Measurements from ENCODE around the gene BCKDK. TPM values are rescaled to one million over a fixed set of nuclear protein-coding genes. Genes with fewer than 3 reads are reported as not detected.

BCKDK gene
- total RNA-seq, 1 experiment from 2014 or later, result 57.0 TPM

- no peak overlapping the region for H3K4me3 Mint-ChIP-seq
- no peak overlapping the region for H3K56ac ChIP-seq (ENCODE audit: insufficient read length, low read depth, low read length)
- H3K27me3 Mint-ChIP-seq (ENCODE audit: low read depth), result peaks cover 12% of the 10 kb centered on the region
- H3K79me1 ChIP-seq (ENCODE audit: insufficient read depth, low read depth, low read length, poor library complexity, severe bottlenecking), result no peaks in the 10 kb centered on the region
- H3K14ac ChIP-seq (ENCODE audit: insufficient read depth, low read length), result no peak overlapping the region
- no peak for TF ChIP-seq CTCF (conservative IDR thresholded peaks at IDR 0.05)
- H2BK15ac ChIP-seq (ENCODE audit: low read depth, low read length), result no peak overlapping the region
- no peaks in the 10 kb centered on the region for H3K9me3 ChIP-seq (ENCODE audit: control insufficient read depth, low read depth, low read length)
- H3K9ac ChIP-seq (ENCODE audit: extremely low read depth, insufficient read length, low read length), result no peak overlapping the region
- H2BK5ac ChIP-seq (ENCODE audit: insufficient read length, low read length), result no peak overlapping the region
- no peak overlapping the region for H2BK20ac ChIP-seq (ENCODE audit: low read depth, low read length, poor library complexity, severe bottlenecking)
- no peaks in the 10 kb centered on the region for H3K36me3 Mint-ChIP-seq (ENCODE audit: insufficient read depth in 1 of 3, low read depth in 3 of 3)
- no peak overlapping the region for H2AFZ ChIP-seq (ENCODE audit: low read length)
- H4K20me1 ChIP-seq (ENCODE audit: control insufficient read depth, insufficient read depth, insufficient read length), result no peaks in the 10 kb centered on the region
- H3K23me2 ChIP-seq (ENCODE audit: insufficient read length, low read depth, low read length, poor library complexity, severe bottlenecking), result no peaks in the 10 kb centered on the region
- no peak overlapping the region for H3T11ph ChIP-seq (ENCODE audit: low read length)
- H3K4me1 Mint-ChIP-seq, result peaks cover 0 to under 1% of the 10 kb centered on the region in 2 experiments; a peak in 1 of 4 replicates
- H3K18ac ChIP-seq (ENCODE audit: insufficient read length, low read depth, low read length), result no peak overlapping the region
- H4K91ac ChIP-seq (ENCODE audit: insufficient read length, low read depth, low read length), result no peak overlapping the region
- H4K5ac ChIP-seq (ENCODE audit: insufficient read length, low read depth, low read length), result no peak overlapping the region
- no peaks in the 10 kb centered on the region for H3K4me1 ChIP-seq (ENCODE audit: insufficient read depth, low read length)
- no CpG with 5 or more reads among the region's 8 CpGs for WGBS (ENCODE audit: extremely low coverage, insufficient read length, low lambda C conversion rate)
- H2AK5ac ChIP-seq (ENCODE audit: insufficient read length, low read length), result no peak overlapping the region
- H3K4ac ChIP-seq (ENCODE audit: low read depth, low read length), result no peak overlapping the region
- no peak overlapping the region for H2BK120ac ChIP-seq (ENCODE audit: low read depth, low read length, poor library complexity, severe bottlenecking)
- H3K79me2 ChIP-seq (ENCODE audit: insufficient read depth, low read length), result no peaks in the 10 kb centered on the region
- 0 out of 7 replicates have a peak overlapping the region, but pooled peaks of 1 of the 3 experiments have one; percentile 42 for H3K27ac Mint-ChIP-seq
- no peak overlapping the region for H4K8ac ChIP-seq (replicated peaks; ENCODE audit: insufficient read length, low read depth, low read length)
- no peak overlapping the region for H3K23ac ChIP-seq (ENCODE audit: insufficient read length, low read depth, low read length)
- no peaks in the 10 kb centered on the region for H3K9me3 Mint-ChIP-seq
- no peak for DNase-seq
- H3K27ac ChIP-seq (ENCODE audit: insufficient read length, low read depth, low read length), result no peak overlapping the region
- no peak overlapping the region for H2BK12ac ChIP-seq (ENCODE audit: insufficient read length, low read depth, low read length)
- H3K27me3 ChIP-seq (ENCODE audit: insufficient read depth, low read length), result no peaks in the 10 kb centered on the region
- no peak overlapping the region for H3K4me2 ChIP-seq (ENCODE audit: insufficient read depth, insufficient read length, low read length)
These were observed 49.0 kb downstream of the BCKDK start for GRCh38 chr16:31157136-31157535.

Other genes starting within 250 kb of the BCKDK start
- 17.5 and 18.3 TPM in 2 replicates for gene BCL7C, start 214.3 kb upstream of the BCKDK start, total RNA-seq (2021)
- 0.72 TPM in 2 replicates for gene CTF1, start 211.8 kb upstream of the BCKDK start, total RNA-seq (2021)
- 66.8 and 68.0 TPM in 2 replicates for gene FBXL19, start 184.8 kb upstream of the BCKDK start, total RNA-seq (2021)
- gene ORAI3, start 159.3 kb upstream of the BCKDK start, total RNA-seq (2021), result 6.1 and 6.9 TPM in 2 replicates
- 36.9 and 37.0 TPM in 2 replicates for gene SETD1A, start 150.6 kb upstream of the BCKDK start, total RNA-seq (2021)
- 5.5 and 7.5 TPM in 2 replicates for gene HSD3B7, start 123.2 kb upstream of the BCKDK start, total RNA-seq (2021)
- 9.7 and 11.0 TPM in 2 replicates for gene STX1B, start 97.7 kb upstream of the BCKDK start, total RNA-seq (2021)
- 31.1 and 32.3 TPM in 2 replicates for gene STX4, start 74.8 kb upstream of the BCKDK start, total RNA-seq (2021)
- 18.6 and 19.6 TPM in 2 replicates for gene ZNF668, start 34.1 kb upstream of the BCKDK start, total RNA-seq (2021)
- 25.9 and 29.2 TPM in 2 replicates for gene ZNF646, start 34.0 kb upstream of the BCKDK start, total RNA-seq (2021)
- 2.8 and 3.6 TPM in 2 replicates for gene PRSS53, start 19.4 kb upstream of the BCKDK start, total RNA-seq (2021)
- 93.9 and 94.5 TPM in 2 replicates for gene VKORC1, start 13.6 kb upstream of the BCKDK start, total RNA-seq (2021)
- gene KAT8, start 9.3 kb downstream of the BCKDK start, total RNA-seq (2021), result 52.1 and 53.4 TPM in 2 replicates
- 64.0 and 65.0 TPM in 2 replicates for gene PRSS8, start 27.3 kb downstream of the BCKDK start, total RNA-seq (2021)
- gene PRSS36, start 41.7 kb downstream of the BCKDK start, total RNA-seq (2021), result 0.66 and 0.72 TPM in 2 replicates
- 953 and 1,034 TPM in 2 replicates for gene FUS, start 71.8 kb downstream of the BCKDK start, total RNA-seq (2021)
- gene PYCARD, start 94.4 kb downstream of the BCKDK start, total RNA-seq (2021), result 37.5 and 38.5 TPM in 2 replicates
- gene TRIM72, start 105.7 kb downstream of the BCKDK start, total RNA-seq (2021), result 1.2 and 1.3 TPM in 2 replicates
- 0.70 and 2.1 TPM in 2 replicates for gene PYDC1, start 108.7 kb downstream of the BCKDK start, total RNA-seq (2021)
- gene ITGAM, start 151.6 kb downstream of the BCKDK start, total RNA-seq (2021), result 0.18 and 0.33 TPM in 2 replicates
- gene ITGAX, start 246.8 kb downstream of the BCKDK start, total RNA-seq (2021), result 0.15 and 0.28 TPM in 2 replicates

Data from H9 (cell line).